Endothelial cell of umbilical vein (primary cell): ENCODE results near the gene PAX5.

ENCODE experiments used
- CTCF ChIP-seq, 2 donors: IDR thresholded peaks; 1 replicate in 1 of 2; 2 replicates in 1 of 2; pipeline ENCODE4 v1.5.1; 2011; ENCODE audit warnings: low read length in 2 of 2, mild to moderate bottlenecking in 2 of 2, moderate library complexity in 2 of 2, control low read depth in 1 of 2, inconsistent platforms in 1 of 2, low read depth in 1 of 2; ENCODE audit not compliant: insufficient read depth in 1 of 2; ENCODE audit errors: extremely low read depth in 1 of 2
- EZH2 ChIP-seq: IDR thresholded peaks from 2 replicates; pipeline ENCODE4 v1.6.1; 2012; ENCODE audit warnings: borderline replicate concordance, low read depth, mild to moderate bottlenecking, moderate library complexity, low read length, inconsistent platforms; ENCODE audit not compliant: severe bottlenecking
- FOS ChIP-seq: IDR thresholded peaks from 2 replicates; pipeline ENCODE4 v1.6.1; 2011; ENCODE audit warnings: mild to moderate bottlenecking, low read length, moderate library complexity, borderline replicate concordance; ENCODE audit not compliant: insufficient read depth
- POLR2A ChIP-seq: IDR thresholded peaks from 2 replicates; pipeline ENCODE4 v1.6.1; 2012; ENCODE audit warnings: low read depth, mild to moderate bottlenecking, control low read depth, low read length
- POLR2AphosphoS5 ChIP-seq: IDR thresholded peaks from 2 replicates; pipeline ENCODE4 v1.6.1; 2012; ENCODE audit warnings: low read depth, mild to moderate bottlenecking, control low read depth, low read length, moderate library complexity; ENCODE audit not compliant: insufficient read depth
- TF ChIP-seq, protein P1 (sequence below): IDR thresholded peaks from 2 replicates; pipeline ENCODE4 v1.6.1; 2011; ENCODE audit not compliant: insufficient read depth, insufficient read length

- TF ChIP-seq POLR2AphosphoS5 (no peak), POLR2A (no peak), CTCF (IDR thresholded peaks at IDR 0.05; ENCODE audit: extremely low read depth in 1 of 2, insufficient read depth in 1 of 2, low read depth in 1 of 2, low read length in 2 of 2) (no peak), EZH2 (no peak), FOS (no peak)
- TF ChIP-seq, protein P1, sequence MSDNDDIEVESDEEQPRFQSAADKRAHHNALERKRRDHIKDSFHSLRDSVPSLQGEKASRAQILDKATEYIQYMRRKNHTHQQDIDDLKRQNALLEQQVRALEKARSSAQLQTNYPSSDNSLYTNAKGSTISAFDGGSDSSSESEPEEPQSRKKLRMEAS = no peak
These were observed 16.5 kb downstream of the PAX5 start for GRCh38 chr9:37017546-37017945.
